SU-DHL-6 (cell line): ENCODE data around the gene RCN2.

Source experiments
- EZH2phosphoT487 ChIP-seq: fragments of 200-600 bp; sonication (generic), shearing (Covaris generic); conservative IDR thresholded peaks from 2 replicates; pipeline ENCODE4 v1.6.1; 2018; ENCODE audit warnings: mild to moderate bottlenecking, antibody characterized with exemption, low read length, moderate library complexity, mixed read lengths
- TF ChIP-seq, protein P1 (sequence below): fragments of 200-600 bp; sonication (generic); IDR thresholded peaks from one replicate; pipeline ENCODE4 v1.5.1; 2017; ENCODE audit warnings: antibody characterized with exemption, mild to moderate bottlenecking, low read length, moderate library complexity; ENCODE audit not compliant: insufficient read depth, poor library complexity, severe bottlenecking

DNA sequence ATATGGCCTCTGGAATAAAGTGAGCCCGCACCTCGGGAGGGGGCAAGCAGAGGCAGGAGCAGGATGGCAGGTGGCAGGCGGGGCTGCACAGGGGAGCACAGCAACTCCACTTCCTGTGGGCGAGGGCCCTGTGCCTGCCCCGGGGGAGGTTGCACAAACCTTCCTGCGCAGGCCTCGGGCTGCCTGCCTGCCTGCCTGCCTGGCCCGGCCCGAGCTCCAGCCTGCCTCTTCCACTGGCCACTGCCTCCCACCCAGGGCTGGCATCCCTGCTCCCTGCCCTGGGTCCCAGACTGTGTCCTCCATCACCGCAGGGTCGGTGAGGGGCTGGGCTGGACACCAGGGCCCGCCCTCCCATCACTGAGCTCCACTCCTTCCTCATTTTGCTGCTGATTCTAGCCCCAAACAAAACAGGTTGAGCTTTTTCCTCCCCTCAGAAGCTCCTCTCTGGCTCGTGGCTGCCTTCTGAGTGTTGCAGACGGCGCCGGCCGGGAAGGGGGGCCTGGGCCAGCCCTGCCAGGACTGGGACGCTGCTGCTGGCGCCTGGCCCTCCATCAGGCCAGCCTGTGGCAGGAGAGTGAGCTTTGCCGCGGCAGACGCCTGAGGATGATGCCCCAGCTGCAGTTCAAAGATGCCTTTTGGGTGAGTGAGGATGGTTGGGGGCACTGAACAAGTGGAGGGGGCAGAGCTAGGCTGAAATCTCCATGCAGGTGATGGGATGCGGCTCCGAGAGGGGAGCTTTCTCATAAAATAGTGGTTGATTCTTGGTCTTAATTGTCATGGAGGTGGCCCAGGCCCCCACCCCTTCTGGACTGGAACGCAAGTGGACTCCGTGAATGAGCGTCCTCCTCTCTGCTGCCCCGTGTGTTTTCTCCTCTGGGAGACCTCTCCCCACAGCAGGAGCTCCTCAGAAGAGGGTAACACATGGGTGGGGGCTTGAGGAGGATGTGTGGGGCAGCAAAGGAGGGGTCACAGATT, 63.7 kb downstream of the RCN2 start, which contains the start of gene PSTPIP1:
- no peak for TF ChIP-seq EZH2phosphoT487
- TF ChIP-seq, protein P1, sequence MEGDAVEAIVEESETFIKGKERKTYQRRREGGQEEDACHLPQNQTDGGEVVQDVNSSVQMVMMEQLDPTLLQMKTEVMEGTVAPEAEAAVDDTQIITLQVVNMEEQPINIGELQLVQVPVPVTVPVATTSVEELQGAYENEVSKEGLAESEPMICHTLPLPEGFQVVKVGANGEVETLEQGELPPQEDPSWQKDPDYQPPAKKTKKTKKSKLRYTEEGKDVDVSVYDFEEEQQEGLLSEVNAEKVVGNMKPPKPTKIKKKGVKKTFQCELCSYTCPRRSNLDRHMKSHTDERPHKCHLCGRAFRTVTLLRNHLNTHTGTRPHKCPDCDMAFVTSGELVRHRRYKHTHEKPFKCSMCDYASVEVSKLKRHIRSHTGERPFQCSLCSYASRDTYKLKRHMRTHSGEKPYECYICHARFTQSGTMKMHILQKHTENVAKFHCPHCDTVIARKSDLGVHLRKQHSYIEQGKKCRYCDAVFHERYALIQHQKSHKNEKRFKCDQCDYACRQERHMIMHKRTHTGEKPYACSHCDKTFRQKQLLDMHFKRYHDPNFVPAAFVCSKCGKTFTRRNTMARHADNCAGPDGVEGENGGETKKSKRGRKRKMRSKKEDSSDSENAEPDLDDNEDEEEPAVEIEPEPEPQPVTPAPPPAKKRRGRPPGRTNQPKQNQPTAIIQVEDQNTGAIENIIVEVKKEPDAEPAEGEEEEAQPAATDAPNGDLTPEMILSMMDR, result no peak
